Stimulated activated naive CD8-positive, alpha-beta T cell treated with anti-CD3 and anti-CD28 coated beads, Interleukin-15, Interleukin-2, amounts not matched to agents 100 ng/mL and 50 ng/mL, for 24 hours (primary cell): ENCODE data around the gene RUNX3.
A peak's percentile ranks its signal among the peaks of the same experiment; 100 is the strongest.

Experiments used
- H3K27ac Mint-ChIP-seq: one replicate; pipeline ENCODE4 v1.8.0; 2021; ENCODE audit warnings: mild to moderate bottlenecking, mixed read lengths
- H3K27me3 Mint-ChIP-seq: one replicate; pipeline ENCODE4 v1.8.0; 2021; ENCODE audit warnings: mixed read lengths
- H3K36me3 Mint-ChIP-seq: one replicate; pipeline ENCODE4 v1.8.0; 2021; ENCODE audit warnings: low read depth, mixed read lengths
- H3K4me1 Mint-ChIP-seq: one replicate; pipeline ENCODE4 v1.8.0; 2021; ENCODE audit warnings: low read depth, mixed read lengths
- H3K4me3 Mint-ChIP-seq: one replicate; pipeline ENCODE4 v1.8.0; 2021; ENCODE audit warnings: mild to moderate bottlenecking, mixed read lengths
- H3K9me3 Mint-ChIP-seq: one replicate; pipeline ENCODE4 v1.8.0; 2021; ENCODE audit warnings: mixed read lengths

RUNX3 gene

GRCh38 chr1:24874611-24875234 is 55.4 kb downstream of the RUNX3 start:
- no peaks in the 10 kb centered on the region for H3K36me3 Mint-ChIP-seq
- no peaks in the 10 kb centered on the region for H3K27me3 Mint-ChIP-seq
- H3K9me3 Mint-ChIP-seq, result no peaks in the 10 kb centered on the region
- H3K27ac Mint-ChIP-seq, result no peak overlapping the region
- peaks cover 14% of the 10 kb centered on the region for H3K4me1 Mint-ChIP-seq
- no peak overlapping the region for H3K4me3 Mint-ChIP-seq

GRCh38 chr1:24874056-24874455 is 56.0 kb downstream of the RUNX3 start:
- H3K27me3 Mint-ChIP-seq, result no peaks in the 10 kb centered on the region
- no peak overlapping the region for H3K4me3 Mint-ChIP-seq
- H3K27ac Mint-ChIP-seq, result no peak overlapping the region
- H3K9me3 Mint-ChIP-seq, result no peaks in the 10 kb centered on the region
- no peaks in the 10 kb centered on the region for H3K36me3 Mint-ChIP-seq
- H3K4me1 Mint-ChIP-seq, result peaks cover 14% of the 10 kb centered on the region

- no peak overlapping the region for H3K27ac Mint-ChIP-seq
- H3K9me3 Mint-ChIP-seq, result no peaks in the 10 kb centered on the region
- no peaks in the 10 kb centered on the region for H3K36me3 Mint-ChIP-seq
- H3K4me1 Mint-ChIP-seq, result peaks cover 14% of the 10 kb centered on the region
- H3K27me3 Mint-ChIP-seq, result no peaks in the 10 kb centered on the region
- H3K4me3 Mint-ChIP-seq, result no peak overlapping the region
Measured at GRCh38 chr1:24873148-24873547, 56.9 kb downstream of the RUNX3 start.

- Mint-ChIP-seq H3K9me3 (no peaks in the 10 kb centered on the region), H3K36me3 (no peaks in the 10 kb centered on the region), H3K4me1 (peaks cover 14% of the 10 kb centered on the region), H3K27me3 (no peaks in the 10 kb centered on the region), H3K27ac (no peak overlapping the region), H3K4me3 (no peak overlapping the region)
Measured at GRCh38 chr1:24872061-24872850, 57.8 kb downstream of the RUNX3 start.

- Mint-ChIP-seq H3K36me3 (no peaks in the 10 kb centered on the region), H3K9me3 (no peaks in the 10 kb centered on the region), H3K4me1 (peaks cover 14% of the 10 kb centered on the region), H3K4me3 (peak overlapping the region; percentile 39), H3K27me3 (no peaks in the 10 kb centered on the region), H3K27ac (no peak overlapping the region)
Measured at GRCh38 chr1:24871306-24871901, 58.7 kb downstream of the RUNX3 start.

- no peaks in the 10 kb centered on the region for H3K27me3 Mint-ChIP-seq
- no peaks in the 10 kb centered on the region for H3K36me3 Mint-ChIP-seq
- peaks cover 14% of the 10 kb centered on the region for H3K4me1 Mint-ChIP-seq
- H3K9me3 Mint-ChIP-seq, result no peaks in the 10 kb centered on the region
- H3K4me3 Mint-ChIP-seq, result peak overlapping the region; percentile 39
- H3K27ac Mint-ChIP-seq, result no peak overlapping the region
Measured at GRCh38 chr1:24870551-24871195, 59.4 kb downstream of the RUNX3 start.

GRCh38 chr1:24868016-24868875 is 61.8 kb downstream of the RUNX3 start:
- Mint-ChIP-seq H3K4me3 (no peak overlapping the region), H3K27me3 (peaks cover 4% of the 10 kb centered on the region), H3K36me3 (no peaks in the 10 kb centered on the region), H3K4me1 (peaks cover 14% of the 10 kb centered on the region), H3K27ac (no peak overlapping the region), H3K9me3 (no peaks in the 10 kb centered on the region)

- Mint-ChIP-seq H3K36me3 (no peaks in the 10 kb centered on the region), H3K4me1 (peaks cover 14% of the 10 kb centered on the region), H3K9me3 (no peaks in the 10 kb centered on the region), H3K27ac (no peak overlapping the region), H3K27me3 (peaks cover 4% of the 10 kb centered on the region), H3K4me3 (no peak overlapping the region)
Measured at GRCh38 chr1:24867084-24867870, 62.8 kb downstream of the RUNX3 start.

- no peaks in the 10 kb centered on the region for H3K9me3 Mint-ChIP-seq
- H3K27ac Mint-ChIP-seq, result no peak overlapping the region
- no peak overlapping the region for H3K4me3 Mint-ChIP-seq
- H3K4me1 Mint-ChIP-seq, result peaks cover 11% of the 10 kb centered on the region
- H3K36me3 Mint-ChIP-seq, result no peaks in the 10 kb centered on the region
- H3K27me3 Mint-ChIP-seq, result peaks cover 4% of the 10 kb centered on the region
Measured at GRCh38 chr1:24866211-24867083, 63.6 kb downstream of the RUNX3 start.

- H3K36me3 Mint-ChIP-seq, result no peaks in the 10 kb centered on the region
- no peaks in the 10 kb centered on the region for H3K9me3 Mint-ChIP-seq
- H3K27ac Mint-ChIP-seq, result no peak overlapping the region
Measured at GRCh38 chr1:24865587-24865986, 64.5 kb downstream of the RUNX3 start.

GRCh38 chr1:24865168-24865567 is 64.9 kb downstream of the RUNX3 start:
- H3K4me1 Mint-ChIP-seq, result no peaks in the 10 kb centered on the region
- H3K27ac Mint-ChIP-seq, result no peak overlapping the region
- no peaks in the 10 kb centered on the region for H3K36me3 Mint-ChIP-seq
- no peaks in the 10 kb centered on the region for H3K9me3 Mint-ChIP-seq
- peaks cover 4% of the 10 kb centered on the region for H3K27me3 Mint-ChIP-seq
- no peak overlapping the region for H3K4me3 Mint-ChIP-seq

More at GRCh38 chr1:24865587-24865986, 64.5 kb downstream of the RUNX3 start:
- H3K4me1 Mint-ChIP-seq, result peaks cover 3% of the 10 kb centered on the region
- H3K27me3 Mint-ChIP-seq, result peaks cover 4% of the 10 kb centered on the region
- H3K4me3 Mint-ChIP-seq, result no peak overlapping the region

- no peaks in the 10 kb centered on the region for H3K36me3 Mint-ChIP-seq
- H3K9me3 Mint-ChIP-seq, result no peaks in the 10 kb centered on the region
- peaks cover 4% of the 10 kb centered on the region for H3K27me3 Mint-ChIP-seq
- no peak overlapping the region for H3K27ac Mint-ChIP-seq
- H3K4me3 Mint-ChIP-seq, result no peak overlapping the region
- H3K4me1 Mint-ChIP-seq, result no peaks in the 10 kb centered on the region
Measured at GRCh38 chr1:24864370-24864777, 65.7 kb downstream of the RUNX3 start.
